Esophagus muscularis mucosa (tissue), 4 donors: Measurements from ENCODE around the gene ADH1C. TPM values are rescaled to one million over a fixed set of nuclear protein-coding genes. Genes with fewer than 3 reads are reported as not detected.

Source experiments
- DNase-seq: peaks from one replicate; pipeline ENCODE4 v3.0.0-alpha.2; 2017; ENCODE audit errors: extremely low spot score
- H3K27ac ChIP-seq, 4 donors: fragments of 200-600 bp; sonication (generic); replicated peaks in 1 of 4; 1 replicate in 3 of 4; 2 replicates in 1 of 4; pipeline ENCODE4 v1.5.1; 2016 to 2019; ENCODE audit warnings: mild to moderate bottlenecking in 1 of 4
- H3K27me3 ChIP-seq, 4 donors: fragments of 200-600 bp; sonication (generic); one replicate each; pipeline versions ENCODE4 v1.5.1 to v1.6.0; 2016 to 2019
- H3K36me3 ChIP-seq, 4 donors: fragments of 200-600 bp; sonication (generic); one replicate each; pipeline ENCODE4 v1.5.1; 2016 to 2019
- H3K4me1 ChIP-seq, 4 donors: fragments of 200-600 bp; sonication (generic); one replicate each; pipeline ENCODE4 v1.5.1; 2016 to 2019
- H3K4me3 ChIP-seq, 4 donors: fragments of 200-600 bp; sonication (generic); 1 replicate in 2 of 4; 2 replicates in 2 of 4; pipeline ENCODE4 v1.5.1; 2016 to 2019; ENCODE audit warnings: mild to moderate bottlenecking in 4 of 4, moderate library complexity in 1 of 4
- H3K9me3 ChIP-seq, 4 donors: fragments of 200-600 bp; sonication (generic); 1 replicate in 3 of 4; 2 replicates in 1 of 4; pipeline ENCODE4 v1.5.1; 2016 to 2019
- EP300 ChIP-seq: sonication (generic); formaldehyde crosslinking; IDR thresholded peaks from one replicate; pipeline ENCODE4 v1.6.1; 2017; ENCODE audit warnings: antibody characterized with exemption
- POLR2A ChIP-seq: fragments of 450-650 bp; IDR thresholded peaks from one replicate; pipeline ENCODE4 v1.6.1; 2017; ENCODE audit warnings: antibody characterized with exemption, moderate library complexity, mild to moderate bottlenecking, low read depth
- POLR2AphosphoS5 ChIP-seq, 2 donors: sonication (generic); formaldehyde crosslinking; IDR thresholded peaks; one replicate each; pipeline ENCODE4 v1.6.1; 2017; ENCODE audit warnings: antibody characterized with exemption in 2 of 2
- WGBS: methylation state at CpG from one replicate; pipeline ENCODE4 v1.1.5; 2018; 5-methylcytosine and 5-hydroxymethylcytosine counted together
- intact Hi-C: fragments of 100-400 bp; cut with DNase I; formaldehyde crosslinking; loops from one replicate; pipeline ENCODE4 v1.15.1; 2023
- total RNA-seq, 4 donors: library from RNA; depleted of rRNA; stranded (reverse); fragments of >200 nt; gene quantifications; one replicate each; pipeline versions ENCODE4 v1.1.0 to v1.2.1, GENCODE V29; 2016
- TF ChIP-seq, protein P1 (sequence below), 3 experiments: fragments of 200-600 bp in 2 of 3; fragments of 450-650 bp in 1 of 3; sonication (generic) in 2 of 3; IDR thresholded peaks; one replicate each; pipeline ENCODE4 v1.5.1; 2017 to 2019; ENCODE audit warnings: antibody characterized with exemption in 3 of 3, mild to moderate bottlenecking in 2 of 3, moderate library complexity in 1 of 3

ADH1C gene
- total RNA-seq, 4 donors from 2014 or later, result 4.0 to 6.1 (median 4.9) TPM

- no peak for DNase-seq
- TF ChIP-seq, protein P1, sequence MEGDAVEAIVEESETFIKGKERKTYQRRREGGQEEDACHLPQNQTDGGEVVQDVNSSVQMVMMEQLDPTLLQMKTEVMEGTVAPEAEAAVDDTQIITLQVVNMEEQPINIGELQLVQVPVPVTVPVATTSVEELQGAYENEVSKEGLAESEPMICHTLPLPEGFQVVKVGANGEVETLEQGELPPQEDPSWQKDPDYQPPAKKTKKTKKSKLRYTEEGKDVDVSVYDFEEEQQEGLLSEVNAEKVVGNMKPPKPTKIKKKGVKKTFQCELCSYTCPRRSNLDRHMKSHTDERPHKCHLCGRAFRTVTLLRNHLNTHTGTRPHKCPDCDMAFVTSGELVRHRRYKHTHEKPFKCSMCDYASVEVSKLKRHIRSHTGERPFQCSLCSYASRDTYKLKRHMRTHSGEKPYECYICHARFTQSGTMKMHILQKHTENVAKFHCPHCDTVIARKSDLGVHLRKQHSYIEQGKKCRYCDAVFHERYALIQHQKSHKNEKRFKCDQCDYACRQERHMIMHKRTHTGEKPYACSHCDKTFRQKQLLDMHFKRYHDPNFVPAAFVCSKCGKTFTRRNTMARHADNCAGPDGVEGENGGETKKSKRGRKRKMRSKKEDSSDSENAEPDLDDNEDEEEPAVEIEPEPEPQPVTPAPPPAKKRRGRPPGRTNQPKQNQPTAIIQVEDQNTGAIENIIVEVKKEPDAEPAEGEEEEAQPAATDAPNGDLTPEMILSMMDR (IDR thresholded peaks at IDR 0.05), result no peak
- TF ChIP-seq POLR2AphosphoS5 (IDR thresholded peaks at IDR 0.05) (no peak), POLR2A (no peak), EP300 (no peak)
- H3K4me3 ChIP-seq, result no peak overlapping the region
- intact Hi-C loops, result no loop called here
- H3K27me3 ChIP-seq, result no peaks in the 10 kb centered on the region
- H3K9me3 ChIP-seq, result no peaks in the 10 kb centered on the region
- peaks cover 11 to 27% (median 22%) of the 10 kb centered on the region in 4 donors for H3K4me1 ChIP-seq
- peak overlapping the region; percentile 72 to 78 (median 74) for H3K27ac ChIP-seq
- WGBS, result 79% methylated on average over 7 of the region's 7 CpGs
- H3K36me3 ChIP-seq, result no peaks in the 10 kb centered on the region
These were observed 51.0 kb downstream of the ADH1C start for GRCh38 chr4:99301376-99302164.

DNA sequence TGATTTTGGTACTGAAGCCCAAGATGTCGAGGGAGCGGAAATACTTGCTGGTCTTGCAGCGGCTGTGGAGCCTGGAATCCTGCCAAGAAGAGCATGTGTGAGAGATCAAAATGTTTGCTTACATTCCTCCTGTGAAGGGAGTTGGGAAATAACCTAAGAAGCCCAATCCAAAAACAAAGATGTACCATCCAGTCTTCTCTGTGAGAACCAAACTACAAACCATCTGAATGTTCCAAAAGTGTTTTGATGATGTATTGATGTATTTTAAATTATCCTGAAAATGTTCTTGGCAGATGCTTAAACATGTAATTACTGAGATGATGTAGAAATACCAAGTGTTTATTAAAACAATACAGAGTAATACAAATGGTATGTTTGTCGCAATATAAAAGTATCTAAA lies 51.6 kb downstream of the ADH1C start:
- DNase-seq, result peak; percentile 98
- intact Hi-C loops, result no loop called here
- no peaks in the 10 kb centered on the region for H3K36me3 ChIP-seq
- peaks cover 11 to 27% (median 22%) of the 10 kb centered on the region in 4 donors for H3K4me1 ChIP-seq
- 10% methylated on average over 4 of the region's 4 CpGs for WGBS
- no peaks in the 10 kb centered on the region for H3K9me3 ChIP-seq
- H3K27me3 ChIP-seq, result no peaks in the 10 kb centered on the region
- TF ChIP-seq EP300 (peak; percentile 56), POLR2AphosphoS5 (IDR thresholded peaks at IDR 0.05) (peak; percentile 87 to 93), POLR2A (no peak)
- no peak overlapping the region for H3K4me3 ChIP-seq
- peak overlapping the region; percentile 72 to 78 (median 75) for H3K27ac ChIP-seq

GRCh38 chr4:99293357-99293756 lies 59.2 kb downstream of the ADH1C start:
- no peak for TF ChIP-seq POLR2AphosphoS5 (IDR thresholded peaks at IDR 0.05)
- TF ChIP-seq EP300, result no peak
- no peak for TF ChIP-seq POLR2A
- TF ChIP-seq, protein P1 (IDR thresholded peaks at IDR 0.05), result no peak
- H3K9me3 ChIP-seq, result peaks cover 0 to 7% (median 3%) of the 10 kb centered on the region in 4 donors
- no peaks in the 10 kb centered on the region for H3K4me1 ChIP-seq
- intact Hi-C loops, result no loop called here
- no peak overlapping the region for H3K27ac ChIP-seq
- H3K36me3 ChIP-seq, result peaks cover 0 to 3% (median 0%) of the 10 kb centered on the region in 4 donors
- H3K27me3 ChIP-seq, result no peaks in the 10 kb centered on the region
- no peak for DNase-seq
- no peak overlapping the region for H3K4me3 ChIP-seq
- 86% methylated on average over 4 of the region's 5 CpGs for WGBS

DNA sequence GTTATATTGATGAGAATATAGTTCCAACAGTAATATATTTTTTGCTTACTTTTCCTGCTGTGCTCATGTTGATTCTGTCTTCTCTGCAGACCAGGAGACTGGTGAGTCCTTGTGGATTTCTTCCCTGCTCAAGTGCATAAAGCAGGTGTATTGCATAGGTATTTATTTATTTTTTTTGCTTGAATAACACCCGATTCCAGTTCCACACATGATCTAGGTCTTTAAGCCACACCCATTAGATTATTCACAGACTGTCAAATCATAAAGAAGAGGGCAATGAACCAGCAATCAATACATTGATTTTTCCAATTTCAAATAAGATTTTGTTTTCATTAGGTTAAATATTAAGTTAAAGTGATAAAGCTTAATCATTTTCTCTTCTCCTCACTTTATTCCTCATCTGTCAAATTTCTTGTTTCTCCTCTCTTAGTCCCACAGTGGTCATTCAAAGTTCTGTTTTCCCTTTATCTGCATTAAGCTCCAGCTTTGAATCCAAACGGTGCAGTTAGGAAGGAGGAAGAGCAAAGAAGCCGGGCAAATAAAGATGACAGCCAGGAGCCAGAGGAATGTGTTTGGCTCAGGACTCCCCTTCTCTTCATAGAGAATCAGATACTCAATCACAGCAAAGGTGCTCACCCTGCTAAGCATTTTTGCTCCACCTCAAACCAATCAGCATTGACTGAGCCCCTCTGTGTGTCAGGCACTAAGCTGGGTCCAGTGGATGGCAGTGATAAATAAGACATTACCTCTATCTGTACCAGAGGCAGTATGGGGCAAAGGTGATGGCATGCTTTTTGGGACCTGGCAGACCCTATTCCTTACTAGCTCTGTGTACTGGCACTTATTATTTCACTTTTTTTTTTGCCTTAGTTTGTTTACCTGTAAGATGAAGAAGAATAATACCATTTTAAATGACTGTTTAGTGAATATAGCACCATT lies 61.4 kb downstream of the ADH1C start, which contains the start of gene ADH1A:
Gene ADH1A, minus strand, starts transcription at position 138 of the 939 bp plus-strand sequence. Its CDS starts 71 bp downstream, at position 67.
- TF ChIP-seq POLR2AphosphoS5 (IDR thresholded peaks at IDR 0.05) (no peak), POLR2A (no peak), EP300 (no peak)
- TF ChIP-seq, protein P1 (IDR thresholded peaks at IDR 0.05), result no peak
- Histone ChIP-seq H3K27ac (no peak within 1 kb of the TSS), H3K4me3 (no peak within 1 kb of the TSS), H3K4me1 (no peaks in the 10 kb centered on the region), H3K36me3 (peaks cover 0 to 3% (median 0%) of the 10 kb centered on the region in 4 donors), H3K27me3 (no peaks in the 10 kb centered on the region), H3K9me3 (peaks cover 0 to 7% (median 3%) of the 10 kb centered on the region in 4 donors)
- DNase-seq, result no peak
- intact Hi-C loops, result no loop called here
- 74% methylated on average over 3 of the region's 3 CpGs for WGBS

Other genes with a start within 250 kb of the ADH1C start
- 1 to 10 TPM in 1 of 4 donors, under 1 TPM in 3; 0.57 to 8.0 (median 0.75) TPM for gene ADH4, start 208.4 kb downstream of the ADH1C start, total RNA-seq
- gene ADH6, start 133.5 kb downstream of the ADH1C start, total RNA-seq, result not detected
- gene ADH1A, start 61.8 kb downstream of the ADH1C start, total RNA-seq, result under 1 TPM in 2 of 4 donors, not detected in 2; 0.58 to 0.99 TPM
- 100 to 1,000 TPM; 301 to 669 (median 438) TPM for gene ADH1B, start 31.3 kb downstream of the ADH1C start, total RNA-seq
- gene ADH7, start 82.6 kb upstream of the ADH1C start, total RNA-seq, result not detected
- not detected for gene C4orf17, start 158.3 kb upstream of the ADH1C start, total RNA-seq
- gene TRMT10A, start 211.3 kb upstream of the ADH1C start, total RNA-seq, result 1 to 10 TPM; 3.0 to 5.3 (median 4.8) TPM
- 1 to 10 TPM in 1 of 4 donors, under 1 TPM in 3; 0.45 to 1.2 (median 0.70) TPM for gene MTTP, start 222.1 kb upstream of the ADH1C start, total RNA-seq